PFSK-1 (cell line): Measurements from ENCODE around the gene NPR3. TPM values are rescaled to one million over a fixed set of nuclear protein-coding genes. Genes with fewer than 3 reads are reported as not detected.

Experiments
- FOXP2 ChIP-seq: optimal IDR thresholded peaks from 2 replicates; pipeline ENCODE3; 2011; ENCODE audit warnings: borderline replicate concordance, control low read depth, inconsistent platforms; ENCODE audit not compliant: insufficient read depth; ENCODE audit errors: extremely low read length, extremely low read depth
- POLR2AphosphoS5 ChIP-seq: IDR thresholded peaks from 2 replicates; pipeline ENCODE4 v1.6.1; 2012; ENCODE audit warnings: low read depth, mild to moderate bottlenecking, control low read depth, low read length, moderate library complexity
- REST ChIP-seq, 2 experiments: IDR thresholded peaks; 2 replicates each; pipeline versions ENCODE4 v1.6.1 to v1.8.0; 2011 to 2012; ENCODE audit warnings: low read depth in 2 of 2, low read length in 2 of 2, control low read depth in 1 of 2, inconsistent platforms in 1 of 2, mild to moderate bottlenecking in 1 of 2, moderate library complexity in 1 of 2; ENCODE audit not compliant: insufficient read depth in 1 of 2
- SIN3A ChIP-seq: IDR thresholded peaks from 2 replicates; pipeline ENCODE4 v1.6.1; 2012; ENCODE audit warnings: mild to moderate bottlenecking, low read length, moderate library complexity, borderline replicate concordance; ENCODE audit not compliant: insufficient read depth
- TAF1 ChIP-seq: IDR thresholded peaks from 2 replicates; pipeline ENCODE4 v1.6.1; 2012; ENCODE audit warnings: low read length, control low read depth, borderline replicate concordance; ENCODE audit not compliant: insufficient read depth
- polyA plus RNA-seq: library from polyadenylated mRNA; unstranded; fragments of >200 nt; gene quantifications from one replicate; pipeline ENCODE4 v1.2.1, GENCODE V29; 2012; ENCODE audit warnings: low read depth, missing spikeins; ENCODE audit not compliant: insufficient read length

The NPR3 gene
- 2.1 TPM for polyA plus RNA-seq

- TF ChIP-seq POLR2AphosphoS5: no peak
- TF ChIP-seq TAF1: no peak
- no peak for TF ChIP-seq REST (IDR thresholded peaks at IDR 0.05; ENCODE audit: insufficient read depth in 1 of 2, low read depth in 2 of 2, low read length in 2 of 2)
- no peak for TF ChIP-seq FOXP2
- no peak for TF ChIP-seq SIN3A
Observed at GRCh38 chr5:32710550-32711361, at the start of gene NPR3. TSS of gene NPR3 (plus strand) at chr5:32711321. CDS start at chr5:32711777, 456 bp downstream.

GRCh38 chr5:32664523-32664922 is 46.6 kb upstream of the NPR3 start:
- TF ChIP-seq FOXP2 (no peak), TAF1 (no peak), SIN3A (no peak), REST (IDR thresholded peaks at IDR 0.05; ENCODE audit: insufficient read depth in 1 of 2, low read depth in 2 of 2, low read length in 2 of 2) (no peak), POLR2AphosphoS5 (no peak)

- TF ChIP-seq SIN3A: no peak
- TF ChIP-seq FOXP2: no peak
- no peak for TF ChIP-seq REST (IDR thresholded peaks at IDR 0.05; ENCODE audit: insufficient read depth in 1 of 2, low read depth in 2 of 2, low read length in 2 of 2)
- TF ChIP-seq TAF1: no peak
- TF ChIP-seq POLR2AphosphoS5: no peak
Observed at GRCh38 chr5:32668552-32668951, 42.6 kb upstream of the NPR3 start.

GRCh38 chr5:32673272-32673671 is 37.8 kb upstream of the NPR3 start:
- TF ChIP-seq SIN3A (no peak), TAF1 (no peak)

- TF ChIP-seq FOXP2 (no peak), REST (IDR thresholded peaks at IDR 0.05; ENCODE audit: insufficient read depth in 1 of 2, low read depth in 2 of 2, low read length in 2 of 2) (no peak), TAF1 (no peak), POLR2AphosphoS5 (no peak), SIN3A (no peak)
Observed at GRCh38 chr5:32677023-32677422, 34.1 kb upstream of the NPR3 start.
